ENCODE measurements around the gene ANKRD42.
"Not testable (repeated sequence)": the region's sequence is repeated elsewhere in the genome, so short reads cannot be mapped to it uniquely, and the experiment has no call there.

Gene ANKRD42

DNA sequence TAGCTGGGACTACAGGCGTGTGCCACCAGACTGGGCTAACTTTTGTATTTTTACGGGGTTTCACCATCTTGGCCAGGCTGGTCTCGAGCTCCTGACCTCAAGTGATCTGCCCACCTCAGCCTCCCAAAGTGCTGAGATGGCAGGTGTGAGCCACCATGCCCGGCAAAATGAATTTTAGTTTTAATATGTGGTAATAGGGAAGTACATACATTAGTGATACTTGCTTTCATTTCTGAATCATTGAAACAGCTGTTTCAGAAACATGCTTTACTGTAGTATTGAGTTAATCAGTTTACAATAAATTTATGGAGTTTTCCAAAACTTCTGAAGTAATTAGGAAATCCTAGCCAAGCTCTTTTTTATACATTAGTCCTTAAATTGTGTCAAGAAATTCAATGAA is 21.0 kb upstream of the ANKRD42 start:
- no peak for DNase-seq

DNA sequence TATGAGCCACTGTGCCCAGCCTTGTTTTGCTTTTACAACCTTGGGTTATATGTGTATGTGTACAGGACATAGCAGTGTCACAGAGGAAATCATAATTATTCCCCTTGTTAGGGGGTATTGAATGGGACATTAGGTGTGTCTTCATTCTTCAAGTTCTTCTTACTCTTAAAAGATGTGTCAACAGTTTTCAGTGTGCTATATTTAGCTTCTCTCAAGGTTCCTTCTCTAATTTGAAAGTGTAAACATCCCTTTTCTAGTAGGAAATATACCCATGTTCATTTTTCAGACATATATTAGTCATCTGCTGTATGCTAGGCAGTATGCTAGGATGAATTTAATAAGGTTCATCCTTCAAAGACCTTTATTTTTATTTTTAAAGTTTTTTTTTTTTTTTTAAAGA is 19.5 kb upstream of the ANKRD42 start:
- DNase-seq: no peak

DNA sequence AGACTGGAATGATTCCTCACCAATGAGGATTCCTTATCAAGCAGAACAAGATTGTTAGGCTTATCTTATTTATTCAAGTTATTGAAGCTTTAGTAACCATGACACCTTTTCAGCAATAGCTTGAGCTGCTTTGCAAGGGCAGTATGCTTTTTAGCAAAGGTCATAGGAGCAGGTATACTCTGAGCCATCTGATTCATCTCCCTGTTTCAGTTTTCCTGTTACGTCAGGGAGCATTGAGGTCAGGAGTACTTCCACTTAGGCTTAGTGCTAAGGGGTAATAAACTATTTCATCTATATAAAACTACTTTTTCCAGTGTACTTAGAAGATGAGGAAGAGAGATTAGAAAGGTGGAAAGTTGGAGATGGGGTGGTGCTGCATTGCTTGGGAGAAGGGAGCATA is 17.7 kb upstream of the ANKRD42 start:
- DNase-seq: no peak

DNA sequence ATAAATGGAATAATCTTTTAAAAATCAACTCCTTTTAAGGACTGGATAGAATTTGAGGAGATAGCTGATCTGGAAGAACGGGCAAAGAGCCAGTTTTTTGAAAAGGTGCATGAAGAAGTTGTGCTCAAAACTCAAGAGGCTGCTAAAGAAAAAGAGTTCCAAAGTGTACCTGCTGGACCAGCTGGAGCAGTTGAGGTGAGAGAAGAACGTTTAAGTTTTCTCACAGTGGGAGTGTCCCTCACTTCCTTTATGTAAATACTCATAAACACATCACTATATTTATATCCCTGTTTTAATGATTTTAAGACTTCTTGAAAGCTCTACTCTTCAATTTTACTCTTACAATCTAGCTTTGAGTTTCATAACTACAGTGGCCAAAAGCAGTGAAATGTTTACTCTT is 11.7 kb upstream of the ANKRD42 start:
- DNase-seq: no peak

DNA sequence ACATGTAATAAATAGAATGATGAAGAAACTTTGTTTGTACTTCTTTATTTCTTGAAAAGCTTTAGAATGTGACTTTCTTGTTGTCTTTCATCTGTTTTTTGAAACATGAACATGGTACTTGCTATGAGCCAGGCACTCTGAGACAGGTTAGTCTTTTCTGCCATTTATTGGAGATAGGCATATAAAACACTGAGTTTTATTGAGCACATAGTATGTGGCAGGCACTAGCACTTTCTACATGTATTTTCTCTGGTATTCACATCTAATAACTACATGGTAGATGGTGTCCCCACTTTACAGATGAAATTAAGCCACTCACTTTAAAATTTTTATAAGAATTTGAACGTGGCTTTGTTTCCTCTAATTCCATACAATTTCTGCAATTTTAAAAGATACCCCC is 7.7 kb upstream of the ANKRD42 start:
- DNase-seq: no peak

DNA sequence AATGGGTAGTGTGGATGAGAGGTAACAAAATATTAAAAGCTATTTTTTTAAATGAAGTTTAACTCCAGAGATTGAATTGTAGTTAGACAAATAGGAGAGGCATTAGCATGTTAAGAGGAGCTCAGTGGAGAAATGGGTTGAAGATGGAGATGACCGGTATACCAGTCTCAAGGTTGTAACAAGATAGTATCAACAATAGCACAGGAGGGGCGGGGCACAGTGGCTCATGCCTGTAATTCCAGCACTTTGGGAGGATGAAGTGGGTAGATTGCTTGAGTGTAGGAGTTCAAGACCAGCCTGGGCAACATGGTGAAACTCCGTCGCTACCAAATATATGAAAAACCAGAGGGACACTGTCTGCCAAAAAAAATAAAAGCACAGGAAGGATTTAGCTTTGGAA is 6.0 kb upstream of the ANKRD42 start:
- DNase-seq: no peak

DNA sequence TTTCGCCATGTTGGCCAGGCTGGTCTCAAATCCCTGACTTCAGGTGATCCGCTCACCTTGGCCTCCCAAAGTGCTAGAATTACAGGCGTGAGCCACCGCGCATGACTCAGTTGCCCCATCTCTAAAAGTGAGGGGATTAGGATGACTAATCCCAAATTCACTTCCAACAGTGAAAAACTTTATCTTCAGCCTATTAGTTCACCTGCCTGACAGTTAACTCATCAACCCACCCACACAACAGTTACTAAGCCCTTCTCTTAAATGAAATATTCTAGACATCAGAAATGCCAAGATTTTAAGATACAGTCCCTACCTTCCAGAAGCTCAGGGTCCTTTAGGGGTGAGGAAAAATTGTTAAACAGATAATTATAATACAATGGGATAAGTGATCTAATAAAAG is 2.0 kb upstream of the ANKRD42 start:
- peak in 1 of 56 donors; percentile 2 for DNase-seq

DNA sequence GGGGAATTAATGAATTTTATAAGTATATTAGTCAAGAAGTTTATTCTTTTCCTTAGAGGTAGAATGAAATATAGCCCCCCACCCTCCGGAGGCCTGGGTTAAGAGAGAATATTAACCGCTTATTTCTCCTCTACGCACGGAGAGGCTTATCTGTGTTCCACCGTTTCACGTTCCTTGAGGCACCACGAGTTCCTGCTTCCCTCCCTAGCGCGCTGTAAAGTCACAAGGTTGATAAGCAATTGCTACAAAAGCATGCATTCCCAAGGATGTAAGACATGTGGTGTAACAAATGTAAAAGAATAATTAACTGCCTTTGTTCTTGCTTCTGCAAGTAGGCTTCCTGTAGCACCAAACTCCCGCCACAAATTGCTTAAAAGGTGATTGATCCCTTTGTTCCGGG is 1.5 kb upstream of the ANKRD42 start:
- no peak for DNase-seq

DNA sequence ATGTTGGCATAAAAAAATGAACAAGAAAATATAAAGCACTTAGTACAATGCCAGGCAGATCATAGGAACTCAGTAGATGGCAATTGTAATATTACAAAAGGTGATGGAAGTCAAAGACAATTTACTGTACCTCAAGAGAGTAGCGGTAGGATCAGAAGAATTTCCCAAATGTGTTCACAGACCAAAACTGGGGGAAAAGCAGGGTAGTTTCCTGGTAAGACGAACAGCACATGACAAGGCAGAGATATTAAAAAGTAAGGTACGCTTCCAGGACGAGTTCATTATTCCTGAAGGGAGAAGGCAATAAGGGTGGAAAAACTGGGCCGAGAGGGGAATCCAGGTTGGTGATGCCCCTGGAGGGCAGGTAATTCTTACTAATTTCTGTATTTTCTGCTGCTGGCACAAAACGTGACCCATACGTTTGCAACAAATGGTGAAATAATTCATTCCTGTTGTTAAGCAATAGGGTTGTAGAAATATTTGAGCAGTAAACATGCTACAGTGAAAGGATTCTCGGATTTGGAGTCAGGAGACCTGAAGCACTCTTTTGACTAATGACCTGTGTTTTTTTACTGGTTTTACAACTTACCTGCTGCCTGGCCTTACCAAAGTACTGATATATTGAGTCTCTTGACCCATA is 786 bp upstream of the ANKRD42 start:
- peak in 2 of 56 donors; percentile 4 to 30 for DNase-seq

DNA sequence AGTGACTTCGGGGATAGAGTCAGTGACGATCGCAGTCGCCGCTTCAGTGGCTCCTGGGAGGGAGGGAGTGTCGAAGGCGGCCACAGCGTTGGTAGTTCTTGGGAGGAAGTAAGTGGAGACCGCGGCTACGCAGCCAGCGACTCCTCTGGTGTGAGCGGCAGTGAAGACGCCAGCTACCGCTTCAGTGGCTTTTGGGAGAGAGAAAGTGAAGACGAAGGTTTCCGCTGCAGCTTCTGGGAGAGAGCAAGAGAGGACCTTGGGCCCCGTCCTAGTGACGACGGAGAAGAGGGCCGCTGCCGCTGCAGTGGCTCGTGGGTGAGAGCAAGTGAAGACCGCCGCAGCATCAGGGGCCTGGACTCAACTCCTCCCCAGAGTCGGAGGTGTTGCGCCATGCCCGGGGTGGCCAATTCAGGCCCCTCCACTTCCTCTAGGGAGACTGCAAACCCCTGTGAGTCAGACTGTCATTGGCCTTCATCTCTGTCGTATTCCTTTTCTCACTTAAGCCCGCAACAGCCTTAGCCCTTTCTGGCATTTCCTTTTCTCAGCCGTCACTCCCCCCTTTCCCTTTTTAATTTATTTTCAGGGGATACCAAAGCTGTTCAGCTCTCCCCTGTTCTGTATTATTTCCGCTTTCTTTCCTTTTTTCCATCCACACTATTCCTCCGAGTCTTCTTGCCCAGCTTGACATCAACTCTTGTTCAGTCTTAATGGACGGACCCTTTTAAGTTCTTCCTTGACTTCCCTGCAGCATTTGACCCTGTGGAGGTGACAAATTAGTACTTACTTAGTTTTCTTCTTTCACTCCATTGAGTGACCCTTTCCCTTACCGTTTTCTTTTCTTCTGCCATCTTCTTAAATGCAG is 1.0 kb downstream of the ANKRD42 start:
- peak in 42 of 56 donors; percentile 4 to 62 (median 36) for DNase-seq

DNA sequence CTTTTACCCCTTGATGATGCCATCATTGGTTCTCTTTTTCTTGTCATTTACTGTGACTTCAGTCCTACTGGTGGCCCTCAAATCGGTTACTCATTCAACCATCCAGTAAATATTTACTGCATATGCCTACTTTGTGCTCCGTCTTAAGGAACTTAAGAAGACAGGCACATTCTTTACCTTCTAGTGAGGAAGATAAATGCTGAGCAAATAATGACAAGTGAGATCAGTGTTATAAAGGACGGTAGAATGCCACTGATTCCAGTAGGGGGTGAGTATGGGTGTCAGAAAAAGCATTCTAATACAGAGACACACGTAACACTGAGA is 1.6 kb downstream of the ANKRD42 start:
- no peak for DNase-seq

DNA sequence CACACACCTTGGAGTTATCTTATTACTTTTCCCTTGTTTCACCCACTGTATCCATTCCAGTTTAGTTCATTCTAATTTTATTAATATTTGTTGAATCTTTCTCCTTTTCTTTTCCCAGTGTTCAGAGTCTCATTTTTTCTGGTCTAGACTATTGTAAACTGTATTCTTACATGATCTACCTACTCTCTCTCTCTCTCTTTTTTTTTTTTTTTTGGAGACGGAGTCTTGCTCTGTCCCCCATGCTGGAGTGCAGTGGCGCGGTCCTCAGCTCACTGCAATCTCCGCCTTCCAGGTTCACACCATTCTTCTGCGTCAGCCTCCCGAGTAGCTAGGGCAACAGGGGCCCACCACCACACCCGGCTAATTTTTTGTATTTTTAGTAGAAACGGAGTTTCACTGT is 2.1 kb downstream of the ANKRD42 start:
- DNase-seq: no peak

DNA sequence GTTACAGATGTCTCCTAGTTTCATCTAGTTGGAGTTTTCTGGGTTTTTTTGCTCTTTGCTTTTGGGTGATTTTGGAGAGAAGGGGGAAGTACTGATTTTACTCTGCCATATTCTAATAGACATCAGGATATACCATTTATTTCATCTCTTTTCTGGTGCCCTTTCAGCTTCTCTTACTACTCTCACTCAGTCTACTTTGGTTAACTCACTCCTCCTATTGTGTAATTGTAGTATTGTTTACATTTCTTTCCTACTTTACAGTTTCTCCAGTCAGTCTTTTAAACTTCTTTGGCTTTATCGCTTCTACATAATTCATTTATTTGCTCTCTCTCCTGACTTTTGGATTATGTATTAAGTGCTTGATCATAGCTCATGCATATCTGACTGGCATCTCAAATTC is 6.5 kb downstream of the ANKRD42 start:
- no peak for DNase-seq

DNA sequence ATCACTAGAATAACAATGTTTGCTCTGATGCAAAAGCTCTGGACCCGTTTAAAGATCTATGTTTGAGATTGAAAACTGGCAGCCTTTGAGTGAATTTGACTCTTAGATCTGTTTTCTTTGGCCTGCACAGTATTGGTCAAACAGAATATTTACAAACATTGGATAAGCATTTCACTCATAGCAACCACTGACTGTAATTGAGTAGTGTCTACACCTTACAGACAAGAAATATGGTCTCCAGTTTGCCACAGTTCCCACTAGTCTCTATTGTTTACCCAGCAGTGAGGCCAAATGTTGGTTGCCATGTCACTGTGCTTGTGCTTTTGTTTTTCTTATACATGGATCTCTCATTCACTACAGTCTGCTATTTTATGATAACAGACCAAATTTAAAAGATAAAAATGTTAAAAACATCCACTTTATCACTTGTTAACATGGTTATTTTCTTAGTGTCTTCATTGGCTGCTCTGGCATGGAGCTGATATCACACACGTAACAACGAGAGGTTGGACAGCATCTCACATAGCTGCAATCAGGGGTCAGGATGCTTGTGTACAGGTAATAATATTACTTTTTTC is 12.2 kb downstream of the ANKRD42 start:
- no peak for DNase-seq

DNA sequence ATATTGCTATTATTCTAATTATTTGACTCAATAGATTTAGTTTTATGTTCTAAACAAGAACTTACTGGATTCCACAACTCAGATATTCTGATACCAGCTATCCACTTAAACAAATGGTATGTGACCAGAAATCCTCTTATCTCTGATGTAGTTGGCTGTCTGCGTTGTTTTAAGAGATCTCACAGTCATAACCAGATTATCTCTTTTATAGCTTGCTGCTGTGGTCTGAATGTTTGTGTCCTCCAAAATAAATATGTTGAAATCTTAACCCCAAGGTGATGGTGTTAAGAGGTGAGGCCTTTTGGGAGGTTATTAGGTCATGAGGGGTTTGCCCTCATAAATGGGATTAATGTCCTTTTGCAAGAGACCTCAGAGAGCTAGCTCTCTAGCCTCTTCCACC is 12.7 kb downstream of the ANKRD42 start:
- no peak for DNase-seq

DNA sequence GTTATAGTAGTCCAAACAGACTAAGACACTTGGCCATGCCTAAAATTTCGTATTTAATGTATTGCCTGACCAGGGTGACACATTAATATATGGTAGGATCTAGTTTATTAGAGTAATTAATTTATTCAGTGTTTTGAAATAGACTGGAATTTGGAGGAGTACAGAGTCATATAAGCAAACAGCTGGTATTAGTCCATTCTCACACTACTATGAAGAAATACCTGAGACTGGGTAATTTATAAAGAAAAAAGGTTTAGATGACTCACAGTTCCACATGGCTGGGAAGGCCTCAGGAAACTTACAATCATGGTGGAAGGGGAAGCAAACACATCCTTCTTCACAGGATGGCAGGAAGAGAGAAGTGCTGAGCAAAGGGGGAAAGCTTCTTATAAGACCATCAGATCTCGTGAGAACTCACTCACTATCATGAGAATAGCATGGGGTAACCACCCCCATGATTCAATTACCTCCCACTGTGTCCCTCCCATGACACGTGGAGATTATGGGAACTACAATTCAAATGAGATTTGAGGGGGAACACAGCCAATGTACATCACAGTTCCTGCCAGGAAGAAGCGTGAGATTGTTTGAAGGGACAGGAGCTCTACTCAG is 13.4 kb downstream of the ANKRD42 start:
- not testable (repeated sequence) for DNase-seq

DNA sequence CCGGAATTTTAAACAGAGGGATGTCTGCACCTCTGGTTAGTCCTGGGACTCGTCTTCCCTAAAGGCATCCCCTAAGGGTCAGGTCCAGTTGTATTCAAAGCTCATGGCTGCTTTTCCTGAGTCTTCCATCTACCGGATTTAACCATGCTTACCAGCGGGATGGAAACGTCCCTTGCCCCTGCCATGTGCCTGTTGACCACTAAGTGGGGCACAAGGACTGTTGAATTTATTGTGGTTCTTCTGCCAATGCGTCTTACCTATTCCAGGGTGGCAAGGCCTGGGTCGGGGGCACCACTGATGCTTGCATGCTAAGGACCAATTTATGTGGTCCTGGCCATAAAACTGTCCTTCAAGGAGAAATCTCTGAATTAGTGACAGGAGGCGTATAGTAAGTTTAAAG is 25.6 kb downstream of the ANKRD42 start:
- no peak for DNase-seq

DNA sequence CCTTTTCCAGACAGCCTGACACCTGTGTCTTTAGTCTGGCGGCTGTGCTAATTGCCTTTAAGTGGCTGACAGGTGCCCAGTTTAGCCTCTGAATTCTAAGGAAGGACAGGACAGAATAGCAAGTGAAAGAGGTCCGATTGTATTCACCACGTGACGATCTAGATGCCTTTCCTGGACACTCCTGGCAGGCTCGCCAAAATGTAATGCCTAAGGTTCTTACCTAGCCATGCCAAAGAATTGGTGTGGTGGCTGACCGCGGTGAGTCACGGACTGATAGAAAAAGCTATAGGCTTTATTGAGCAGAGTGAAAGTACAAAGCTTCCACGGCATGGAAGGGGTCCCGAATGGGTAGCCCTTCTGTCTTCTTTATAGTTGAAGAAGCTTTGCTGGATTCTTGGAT is 26.7 kb downstream of the ANKRD42 start:
- DNase-seq: no peak

DNA sequence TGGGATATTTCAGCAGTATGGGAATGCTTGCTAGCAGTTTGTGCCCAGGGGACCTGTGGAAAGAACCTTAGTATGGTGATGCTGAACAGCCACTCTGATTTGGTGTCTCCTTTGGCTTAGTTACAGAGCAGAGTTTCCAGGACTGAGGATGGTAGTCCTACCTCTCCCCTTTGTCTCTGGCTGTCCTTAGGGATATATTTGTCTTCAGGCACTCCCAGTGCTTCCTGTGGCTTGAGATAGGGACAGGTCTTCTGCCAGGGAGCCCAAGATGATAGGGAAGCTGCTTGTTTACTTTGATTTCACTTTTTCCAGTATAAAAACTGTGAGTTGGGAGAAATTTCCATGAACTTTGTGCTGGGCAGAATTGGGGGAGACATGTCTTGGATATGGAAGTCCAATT is 28.2 kb downstream of the ANKRD42 start:
- no peak for DNase-seq

DNA sequence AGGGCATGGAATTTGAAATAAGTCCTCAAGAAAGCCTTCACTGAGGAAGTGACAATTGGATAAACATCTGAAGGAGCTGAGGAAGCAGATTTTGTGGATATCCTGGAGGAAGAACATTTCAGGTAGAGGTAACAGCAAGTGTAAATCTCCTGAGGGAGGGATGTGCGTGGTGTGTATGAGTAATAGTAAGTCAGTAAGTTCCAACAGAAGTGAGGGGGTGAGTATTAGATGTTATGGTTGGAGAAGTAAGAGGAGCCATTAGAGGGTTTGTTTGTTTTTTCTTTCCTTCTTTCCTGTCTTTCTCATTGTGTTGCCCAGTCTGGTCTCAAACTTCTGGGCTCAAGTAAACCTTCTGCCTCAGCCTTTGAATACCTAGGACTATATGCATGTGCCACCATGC is 29.0 kb downstream of the ANKRD42 start:
- peak in 1 of 56 donors; percentile 23 for DNase-seq

DNA sequence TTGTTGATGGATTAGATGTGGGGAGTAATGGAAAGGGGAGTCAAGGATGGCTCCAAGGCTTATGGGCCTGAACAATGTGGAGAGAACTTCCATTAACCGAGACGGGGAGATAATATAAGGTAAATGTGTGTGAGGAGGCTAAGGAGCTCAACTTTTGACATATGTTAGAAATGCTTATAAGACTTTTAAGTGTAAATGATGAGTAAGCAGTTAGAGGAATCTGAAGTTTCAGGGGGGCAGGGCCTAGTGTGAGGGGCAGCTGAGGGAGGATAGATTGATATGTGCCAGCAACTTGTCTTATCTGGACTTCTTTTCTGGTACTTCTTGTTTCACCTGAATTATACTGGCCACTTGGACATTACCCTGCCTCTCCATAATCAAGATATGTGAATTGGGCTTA is 29.9 kb downstream of the ANKRD42 start:
- no peak for DNase-seq

DNA sequence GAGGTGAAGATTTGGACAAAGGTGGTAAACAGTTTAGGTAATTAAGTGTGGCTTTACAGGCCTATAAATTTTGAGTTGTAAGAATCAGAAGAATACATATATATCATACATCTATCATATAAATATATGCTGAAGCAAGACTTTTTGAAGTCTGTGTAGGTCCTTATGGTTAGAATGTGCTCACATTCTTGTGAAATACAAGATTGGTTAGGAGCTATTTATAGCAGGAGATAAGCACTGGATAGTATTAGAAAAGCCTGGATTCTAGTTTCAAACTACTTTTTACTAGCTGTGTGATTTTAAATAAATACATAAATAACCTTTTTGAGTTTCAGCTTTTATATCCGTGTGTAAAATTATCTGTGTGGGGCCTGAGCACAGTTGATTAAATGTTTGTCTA is 42.3 kb downstream of the ANKRD42 start:
- DNase-seq: no peak

DNA sequence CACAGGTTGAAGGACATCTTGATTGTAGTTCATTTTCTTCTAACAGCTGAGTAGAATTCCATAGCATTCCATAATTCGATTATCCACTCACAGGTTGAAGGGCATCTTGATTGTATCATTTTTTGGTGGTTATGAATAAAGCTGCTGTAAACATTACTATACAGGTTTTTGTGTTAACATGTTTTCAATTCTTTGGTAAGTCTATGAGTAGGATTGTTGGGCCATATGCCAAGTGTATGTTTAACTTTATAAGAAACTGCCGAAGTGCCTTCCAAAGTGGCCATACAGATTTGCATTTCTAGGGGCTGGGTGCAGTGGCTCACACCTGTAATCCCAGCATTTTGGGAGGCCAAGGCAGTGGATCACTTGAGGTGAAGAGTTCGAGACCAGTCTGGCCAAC is 44.6 kb downstream of the ANKRD42 start:
- no peak for DNase-seq

Data from nucleus accumbens (tissue), 56 donors.